ENCODE measurements around the gene FOXO1.

The FOXO1 gene

DNA sequence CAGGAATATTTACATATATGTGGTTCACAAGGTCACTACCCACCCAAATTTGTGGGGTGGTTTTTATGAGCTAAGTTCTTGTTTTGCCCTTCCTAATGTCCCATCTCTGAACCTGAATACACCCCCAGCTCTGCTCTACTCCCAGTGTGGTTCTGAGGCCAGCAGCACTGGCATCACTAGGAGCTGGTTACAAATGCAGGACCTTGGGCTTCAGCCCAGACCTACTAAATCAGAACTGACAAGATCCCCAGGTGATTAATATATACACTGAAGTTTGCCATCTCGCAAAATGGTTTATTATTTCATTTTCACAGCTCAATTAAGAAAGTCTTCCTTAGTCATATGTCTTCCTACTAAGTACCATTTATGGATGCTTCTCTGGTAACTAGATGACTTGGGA, 67.9 kb downstream of the FOXO1 start:
- peak overlapping the region; percentile 39 to 43 for H3K4me3 Mint-ChIP-seq
- DNase-seq (no peak), ATAC-seq (replicated peaks) (peak in 1 of 2 donors; percentile 14)
- H3K4me1 Mint-ChIP-seq, result peaks cover 56 to 85% of the 10 kb centered on the region in 2 donors
- peak overlapping the region; percentile 95 for H3K27ac Mint-ChIP-seq
- peaks cover 1 to 4% of the 10 kb centered on the region in 2 donors for H3K9me3 Mint-ChIP-seq
- peaks cover 4 to 22% of the 10 kb centered on the region in 2 donors for H3K36me3 Mint-ChIP-seq
- H3K27me3 Mint-ChIP-seq, result no peaks in the 10 kb centered on the region

DNA sequence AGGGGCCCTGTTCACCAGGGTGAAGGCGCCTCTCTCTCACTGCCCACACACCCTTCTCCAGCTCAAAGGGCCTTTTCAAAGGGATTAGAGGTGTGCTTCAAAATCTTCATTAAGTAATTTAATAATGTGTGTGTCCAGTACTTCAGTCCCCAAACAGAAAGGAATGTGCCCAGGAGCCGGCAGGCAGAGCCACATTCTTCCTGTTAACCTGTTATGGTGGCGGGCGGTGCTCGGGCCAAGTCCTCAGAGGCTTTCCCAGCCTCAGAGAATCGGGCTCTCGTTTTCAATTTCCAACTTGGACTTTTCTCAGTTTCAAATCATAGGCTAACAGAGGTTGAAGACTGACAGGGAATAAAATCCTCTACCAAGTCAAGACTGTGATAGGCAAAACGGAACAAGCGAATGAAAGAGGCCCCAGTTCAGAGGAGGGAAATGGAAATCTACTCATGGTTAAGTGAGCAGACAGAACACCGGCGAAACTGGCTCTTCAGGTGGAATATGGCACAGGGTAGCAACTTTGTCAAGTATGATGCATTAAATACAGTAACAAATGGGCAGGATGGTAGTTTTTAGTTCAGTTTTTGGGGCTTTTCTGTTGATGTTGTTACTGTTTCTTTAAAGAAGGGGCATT, 68.6 kb downstream of the FOXO1 start:
- Mint-ChIP-seq H3K4me1 (peaks cover 57 to 86% of the 10 kb centered on the region in 2 donors), H3K27ac (peak overlapping the region; percentile 95), H3K36me3 (peaks cover 4 to 21% of the 10 kb centered on the region in 2 donors), H3K27me3 (no peaks in the 10 kb centered on the region), H3K9me3 (peaks cover 1 to 4% of the 10 kb centered on the region in 2 donors), H3K4me3 (no peak overlapping the region)
- ATAC-seq (replicated peaks) (no peak), DNase-seq (no peak)

DNA sequence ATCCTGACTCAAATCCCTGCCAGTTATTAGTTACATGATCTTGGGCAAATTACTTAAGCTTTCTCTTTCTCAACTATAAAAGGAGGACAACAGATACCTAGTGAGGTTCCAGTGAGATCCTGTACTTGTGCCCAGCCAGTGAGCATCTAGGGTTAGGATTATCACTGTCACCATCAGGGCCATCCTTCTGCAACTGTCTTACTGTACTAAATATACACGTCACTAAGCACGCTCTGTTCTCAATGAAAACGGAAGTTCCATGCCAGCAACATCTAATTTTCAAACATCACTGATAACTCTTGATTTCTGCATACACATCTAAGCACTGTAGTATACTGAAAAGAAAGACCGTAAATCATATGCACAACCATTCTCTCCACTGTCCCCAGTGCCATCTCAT, 70.0 kb downstream of the FOXO1 start:
- Mint-ChIP-seq H3K27me3 (no peaks in the 10 kb centered on the region), H3K27ac (peak overlapping the region; percentile 60), H3K36me3 (peaks cover 4 to 22% of the 10 kb centered on the region in 2 donors), H3K4me3 (peak overlapping the region; percentile 17 to 53), H3K4me1 (peaks cover 60 to 90% of the 10 kb centered on the region in 2 donors), H3K9me3 (peaks cover 1 to 4% of the 10 kb centered on the region in 2 donors)
- ATAC-seq (replicated peaks), result peak; percentile 51 to 58
- no peak for DNase-seq

DNA sequence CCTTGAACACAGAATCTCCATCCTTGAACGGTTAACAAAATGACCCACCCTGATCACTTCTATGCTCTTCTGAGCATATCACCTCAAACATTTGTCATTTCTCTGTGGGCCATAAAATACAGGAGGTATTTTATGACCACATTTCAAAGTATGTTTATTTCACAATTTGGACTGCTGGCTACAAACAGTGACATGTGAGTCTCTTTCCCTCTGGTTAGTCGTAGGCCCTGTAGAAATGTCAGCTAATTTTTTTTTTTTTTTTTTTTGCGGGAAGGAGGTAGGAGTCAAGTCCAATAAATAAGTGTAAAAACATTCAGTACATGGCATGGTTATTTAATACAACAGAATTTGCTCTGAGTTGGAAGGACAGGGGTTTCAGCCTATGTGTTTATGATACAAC, 70.7 kb downstream of the FOXO1 start:
- Mint-ChIP-seq H3K36me3 (peaks cover 8 to 29% of the 10 kb centered on the region in 2 donors), H3K27ac (peak overlapping the region; percentile 73), H3K9me3 (peaks cover 4 to 5% of the 10 kb centered on the region in 2 donors), H3K4me3 (no peak overlapping the region), H3K4me1 (peaks cover 67 to 98% of the 10 kb centered on the region in 2 donors), H3K27me3 (no peaks in the 10 kb centered on the region)
- ATAC-seq (replicated peaks) (no peak), DNase-seq (no peak)

DNA sequence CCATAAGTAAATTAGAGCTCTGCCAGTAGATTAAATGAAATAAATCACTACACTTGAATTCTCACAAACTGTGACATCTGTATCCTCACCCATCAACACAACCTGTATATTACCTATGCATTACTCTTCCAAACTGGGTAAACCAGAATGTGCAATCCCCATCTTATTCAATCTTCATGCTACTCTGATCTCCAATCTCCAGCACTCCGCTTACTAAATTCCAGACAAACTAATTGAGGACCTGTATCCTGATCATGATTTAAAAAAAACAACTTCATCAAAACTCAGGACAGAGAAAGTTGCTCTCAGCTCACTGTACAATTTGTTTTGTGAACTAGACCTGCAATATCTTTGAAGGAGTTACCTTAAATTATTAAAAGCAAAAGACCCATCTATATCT, 74.4 kb downstream of the FOXO1 start:
- H3K27ac Mint-ChIP-seq, result peak overlapping the region; percentile 67

DNA sequence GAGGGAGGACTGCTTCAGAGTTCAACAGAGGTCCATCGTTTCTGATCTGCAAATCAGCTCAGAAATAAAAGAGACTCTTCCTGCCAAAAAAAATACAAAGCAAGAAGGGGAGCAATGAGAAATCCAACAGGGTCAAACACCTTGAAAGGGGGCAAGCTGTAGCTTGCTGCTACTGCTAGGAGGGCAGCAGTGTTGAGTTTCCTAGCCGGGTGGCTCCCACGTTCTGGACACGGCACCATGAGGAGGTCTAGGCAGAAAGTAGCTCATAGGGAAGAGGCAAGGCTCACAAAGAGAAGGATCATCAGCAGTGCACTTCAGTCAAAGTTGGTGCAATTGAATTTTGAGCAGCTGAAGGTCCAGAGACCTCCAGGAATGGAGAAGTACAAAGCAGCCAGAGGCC, 75.3 kb downstream of the FOXO1 start:
- Mint-ChIP-seq H3K27me3 (no peaks in the 10 kb centered on the region), H3K36me3 (peaks cover 5 to 19% of the 10 kb centered on the region in 2 donors), H3K4me3 (peak overlapping the region in 1 of 2 donors; percentile 47), H3K4me1 (peaks cover 59 to 100% of the 10 kb centered on the region in 2 donors), H3K27ac (peak overlapping the region; percentile 87), H3K9me3 (peaks cover 4% of the 10 kb centered on the region in 2 donors)
- no peak for DNase-seq
- no peak for ATAC-seq (replicated peaks)

More for the DNA sequence above, 74.4 kb downstream of the FOXO1 start:
- DNase-seq (no peak), ATAC-seq (replicated peaks) (no peak)
- peaks cover 63 to 100% of the 10 kb centered on the region in 2 donors for H3K4me1 Mint-ChIP-seq
- no peak overlapping the region for H3K4me3 Mint-ChIP-seq
- peaks cover 4% of the 10 kb centered on the region in 2 donors for H3K9me3 Mint-ChIP-seq
- no peaks in the 10 kb centered on the region for H3K27me3 Mint-ChIP-seq
- H3K36me3 Mint-ChIP-seq, result peaks cover 5 to 19% of the 10 kb centered on the region in 2 donors

DNA sequence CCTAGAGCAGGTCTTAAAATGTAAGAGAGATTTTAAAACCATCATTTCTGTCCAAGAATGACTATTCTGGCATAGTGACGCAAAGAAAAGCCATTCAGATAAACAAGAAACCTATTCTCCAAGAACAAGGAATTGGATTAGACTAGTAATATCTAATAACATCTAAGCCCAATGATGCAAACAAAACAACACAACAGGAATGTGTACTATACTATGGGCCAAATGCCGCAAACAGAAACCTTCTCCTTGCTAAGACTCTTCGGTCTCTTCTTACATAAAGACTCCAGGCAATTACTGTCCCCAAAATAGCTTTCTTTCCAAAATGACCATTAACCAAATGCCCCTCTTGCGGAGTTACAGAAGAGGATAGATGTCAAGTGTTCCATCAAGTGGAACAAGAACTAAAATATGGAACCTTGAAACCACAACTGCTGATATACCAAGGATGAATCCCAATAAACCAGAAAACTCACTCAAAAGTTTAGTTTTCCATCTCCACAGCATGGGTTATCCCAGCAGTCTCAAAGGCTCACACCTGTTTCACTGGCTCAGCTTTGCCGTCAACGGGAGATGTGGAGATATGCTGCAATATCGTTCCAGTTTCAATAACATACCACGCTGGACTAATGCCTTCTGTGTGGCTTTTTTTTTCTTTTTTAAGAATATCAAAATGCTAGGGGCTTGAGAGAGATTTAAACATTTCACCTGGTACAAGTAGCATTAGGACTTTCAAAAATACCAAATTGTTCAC, 76.2 kb downstream of the FOXO1 start:
- ATAC-seq (replicated peaks), result no peak
- H3K36me3 Mint-ChIP-seq, result peaks cover 5 to 20% of the 10 kb centered on the region in 2 donors
- peak overlapping the region; percentile 91 for H3K27ac Mint-ChIP-seq
- H3K27me3 Mint-ChIP-seq, result no peaks in the 10 kb centered on the region
- H3K9me3 Mint-ChIP-seq, result peaks cover 4% of the 10 kb centered on the region in 2 donors
- no peak for DNase-seq
- peaks cover 62 to 98% of the 10 kb centered on the region in 2 donors for H3K4me1 Mint-ChIP-seq
- H3K4me3 Mint-ChIP-seq, result peak overlapping the region; percentile 29 to 72

DNA sequence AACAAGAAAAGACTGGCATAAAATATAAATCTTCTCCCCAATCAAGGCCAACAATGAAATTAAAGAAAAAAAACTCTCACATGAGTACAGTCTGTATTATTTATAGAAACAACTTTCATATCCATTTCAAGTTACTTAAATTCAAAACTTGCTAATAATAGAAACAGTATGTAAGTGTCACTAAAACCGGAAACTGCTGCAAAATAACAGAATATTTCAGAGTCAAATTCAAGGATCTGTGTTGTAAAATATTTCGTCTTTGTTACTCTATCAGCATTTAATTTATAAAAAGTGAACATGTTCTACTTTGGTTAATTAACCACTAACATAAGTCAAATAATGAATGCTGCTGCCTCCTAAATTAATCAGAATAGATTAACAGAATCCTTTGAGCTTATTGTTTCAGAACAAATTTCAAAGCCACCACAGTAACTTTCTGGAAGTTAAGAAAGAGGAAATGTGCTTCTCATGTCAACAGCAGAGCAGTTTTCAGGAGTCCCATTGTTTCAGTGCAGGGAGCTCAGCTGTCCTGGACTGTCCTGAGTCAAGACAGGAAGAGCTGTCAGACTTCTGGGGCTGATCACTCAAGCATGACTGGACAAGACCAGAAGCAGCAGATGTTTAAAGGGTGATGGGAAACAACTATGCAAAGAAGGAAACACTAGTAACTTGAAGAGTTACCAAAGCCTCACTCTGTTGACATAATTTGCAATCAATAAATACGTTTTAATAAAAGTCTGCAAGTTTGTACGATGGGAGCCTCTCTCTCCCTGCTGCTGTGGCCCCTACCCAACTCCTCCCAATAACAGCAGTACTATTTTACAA, 76.9 kb downstream of the FOXO1 start:
- Mint-ChIP-seq H3K36me3 (peaks cover 5 to 23% of the 10 kb centered on the region in 2 donors), H3K4me1 (peaks cover 67 to 98% of the 10 kb centered on the region in 2 donors), H3K9me3 (peaks cover 4% of the 10 kb centered on the region in 2 donors), H3K4me3 (peak overlapping the region; percentile 46 to 72), H3K27me3 (no peaks in the 10 kb centered on the region), H3K27ac (peak overlapping the region; percentile 91)
- ATAC-seq (replicated peaks), result peak; percentile 93 to 94
- peak; percentile 67 for DNase-seq

DNA sequence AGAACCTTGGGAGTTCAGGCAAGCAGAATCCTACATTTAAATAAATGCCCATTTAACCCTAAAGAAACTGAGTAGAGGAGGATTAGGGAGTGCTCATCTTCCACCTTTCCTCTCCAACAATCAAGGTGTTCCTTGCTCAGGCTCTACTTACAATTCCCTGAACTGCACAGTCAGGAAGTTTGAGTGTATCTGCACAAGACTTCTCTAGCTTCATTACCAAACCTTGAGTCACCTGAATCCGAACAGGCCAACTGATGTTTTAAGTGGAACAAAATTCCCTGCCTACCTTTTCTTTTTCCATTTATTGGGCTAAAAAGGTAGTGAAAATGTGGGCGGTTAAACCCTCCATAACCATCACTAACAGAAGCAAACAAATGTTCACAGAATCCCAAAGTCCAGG, 78.3 kb downstream of the FOXO1 start:
- DNase-seq (no peak), ATAC-seq (replicated peaks) (no peak)
- Mint-ChIP-seq H3K36me3 (peaks cover 12 to 26% of the 10 kb centered on the region in 2 donors), H3K4me1 (peaks cover 65 to 96% of the 10 kb centered on the region in 2 donors), H3K27me3 (no peaks in the 10 kb centered on the region), H3K4me3 (peak overlapping the region in 1 of 2 donors; percentile 22), H3K9me3 (peaks cover 7 to 11% of the 10 kb centered on the region in 2 donors), H3K27ac (peak overlapping the region; percentile 84)

DNA sequence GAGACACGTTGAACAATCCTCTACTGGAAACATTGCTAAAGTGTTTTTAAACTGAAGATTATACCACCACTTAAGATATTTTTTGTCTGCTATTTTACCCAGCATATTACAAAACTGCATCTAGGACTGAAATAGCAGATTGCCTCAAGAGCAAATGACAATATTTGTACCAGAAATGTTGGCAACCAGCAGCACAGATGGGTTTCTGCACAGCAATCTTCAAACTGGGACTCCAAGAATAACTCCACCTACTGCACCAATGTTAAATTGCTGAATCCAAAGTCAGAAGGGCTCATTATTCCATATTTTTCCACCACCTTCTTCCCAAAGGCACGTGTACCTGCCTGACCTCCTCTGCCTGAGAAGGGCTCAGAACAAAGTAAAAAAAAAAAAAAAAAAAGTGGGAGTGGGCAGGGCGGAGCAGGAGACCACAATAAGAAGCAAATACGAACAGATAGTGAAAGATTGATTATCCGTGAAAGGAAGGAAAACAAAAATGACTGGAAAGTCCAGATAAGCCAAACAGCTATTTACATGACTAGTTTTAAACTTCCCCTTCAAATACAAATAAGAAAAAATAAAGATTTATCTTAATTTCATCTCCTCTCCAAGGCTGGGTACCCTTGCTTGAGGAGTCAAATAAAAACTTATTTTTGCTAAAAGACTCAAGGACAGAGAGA, 79.4 kb downstream of the FOXO1 start:
- H3K36me3 Mint-ChIP-seq, result peaks cover 16 to 30% of the 10 kb centered on the region in 2 donors
- DNase-seq, result no peak
- H3K27ac Mint-ChIP-seq, result peak overlapping the region; percentile 62
- H3K4me1 Mint-ChIP-seq, result peaks cover 63 to 93% of the 10 kb centered on the region in 2 donors
- H3K9me3 Mint-ChIP-seq, result peaks cover 12 to 14% of the 10 kb centered on the region in 2 donors
- H3K27me3 Mint-ChIP-seq, result no peaks in the 10 kb centered on the region
- no peak for ATAC-seq (replicated peaks)
- H3K4me3 Mint-ChIP-seq, result peak overlapping the region in 1 of 2 donors; percentile 50

DNA sequence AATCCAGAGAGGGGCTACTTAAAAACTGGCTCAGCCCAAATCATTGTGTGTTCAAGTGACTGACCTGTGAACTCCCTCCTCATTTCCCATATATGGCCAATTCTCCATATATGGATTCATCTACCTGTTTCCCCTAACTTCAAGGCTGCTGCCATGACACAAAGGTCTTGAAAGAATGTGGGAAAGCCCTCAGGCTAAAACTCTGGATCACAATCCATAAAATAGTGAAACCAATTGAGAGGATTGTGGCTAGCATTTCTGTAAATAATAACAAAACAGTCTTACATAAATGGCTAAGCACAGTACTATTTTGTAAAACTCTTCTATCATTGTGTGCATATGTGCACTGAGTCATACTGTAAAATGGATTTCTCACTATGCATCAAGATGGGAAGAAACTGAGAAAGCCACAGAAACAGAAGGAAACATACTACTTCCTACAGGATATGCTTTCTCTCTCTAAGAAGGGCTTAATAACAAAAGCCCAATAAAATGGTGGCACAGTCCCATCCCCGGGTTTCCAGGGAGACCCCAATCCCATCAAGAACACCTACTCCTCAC, 80.5 kb downstream of the FOXO1 start:
- no peak for ATAC-seq (replicated peaks)
- no peak for DNase-seq
- Mint-ChIP-seq H3K9me3 (peaks cover 11 to 12% of the 10 kb centered on the region in 2 donors), H3K4me3 (no peak overlapping the region), H3K36me3 (peaks cover 13 to 25% of the 10 kb centered on the region in 2 donors), H3K27me3 (no peaks in the 10 kb centered on the region), H3K27ac (peak overlapping the region; percentile 63), H3K4me1 (peaks cover 57 to 92% of the 10 kb centered on the region in 2 donors)

DNA sequence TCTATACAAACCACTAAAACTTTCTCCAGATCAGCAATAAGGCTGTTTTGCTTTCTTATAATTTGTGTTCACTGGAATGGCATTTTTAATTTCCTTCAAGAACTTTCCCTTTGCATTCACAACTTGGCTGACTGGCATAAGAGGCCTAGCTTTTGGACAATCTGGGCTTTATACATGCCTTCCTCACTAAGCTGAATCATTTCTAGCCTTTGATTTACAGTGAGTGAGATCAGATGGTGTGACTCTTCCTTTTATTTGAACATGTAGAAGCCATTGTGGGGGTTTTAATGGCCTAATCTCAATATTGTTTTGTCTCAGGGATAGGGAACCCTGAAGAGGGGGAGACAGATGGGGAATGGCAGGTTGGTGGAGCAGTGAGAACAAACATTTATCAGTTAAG, 82.7 kb downstream of the FOXO1 start:
- peaks cover 11 to 12% of the 10 kb centered on the region in 2 donors for H3K9me3 Mint-ChIP-seq
- DNase-seq, result no peak
- peaks cover 58 to 92% of the 10 kb centered on the region in 2 donors for H3K4me1 Mint-ChIP-seq
- peaks cover 16 to 21% of the 10 kb centered on the region in 2 donors for H3K36me3 Mint-ChIP-seq
- H3K4me3 Mint-ChIP-seq, result no peak overlapping the region
- no peaks in the 10 kb centered on the region for H3K27me3 Mint-ChIP-seq
- H3K27ac Mint-ChIP-seq, result peak overlapping the region; percentile 65
- no peak for ATAC-seq (replicated peaks)

DNA sequence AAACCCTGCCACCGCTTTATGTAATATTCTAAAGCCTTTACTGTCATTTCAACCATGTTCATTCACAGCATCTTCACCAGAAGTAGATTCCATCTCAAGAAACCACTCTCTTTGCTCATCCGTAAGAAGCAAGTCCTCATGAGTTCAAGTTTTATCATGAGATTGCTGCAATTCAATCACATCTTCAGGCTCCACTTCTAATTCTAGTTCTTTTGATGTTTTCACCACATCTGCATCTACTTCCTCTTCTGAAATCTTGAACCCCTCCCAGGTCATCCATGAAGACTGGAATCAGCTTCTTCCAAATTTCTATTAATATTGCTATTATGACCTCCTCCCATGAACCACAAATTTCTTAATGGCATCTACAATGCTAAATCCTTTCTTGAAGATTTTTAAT, 83.9 kb downstream of the FOXO1 start:
- H3K36me3 Mint-ChIP-seq, result peaks cover 16 to 21% of the 10 kb centered on the region in 2 donors
- peaks cover 11 to 12% of the 10 kb centered on the region in 2 donors for H3K9me3 Mint-ChIP-seq
- no peak overlapping the region for H3K4me3 Mint-ChIP-seq
- no peaks in the 10 kb centered on the region for H3K27me3 Mint-ChIP-seq
- peak overlapping the region; percentile 86 for H3K27ac Mint-ChIP-seq
- H3K4me1 Mint-ChIP-seq, result peaks cover 60 to 92% of the 10 kb centered on the region in 2 donors
- no peak for DNase-seq
- ATAC-seq (replicated peaks), result no peak

Data from stimulated activated naive B cell treated with anti-CD40 and anti-IgM and Interleukin-4, amounts not matched to agents 10 μg/mL and 1 μg/mL and 100 μg/mL, for 72 hours (primary cell).